Osteoblast (primary cell): ENCODE measurements around the gene KRT85. TPM values are rescaled to one million over a fixed set of nuclear protein-coding genes. Genes with fewer than 3 reads are reported as not detected.

ENCODE experiments used
- DNase-seq: peaks from one replicate; pipeline ENCODE4 v3.0.0; 2011; ENCODE audit warnings: low spot score, mixed read lengths; ENCODE audit not compliant: insufficient read length; ENCODE audit errors: missing footprints
- H2AFZ ChIP-seq: 2 replicates; pipeline ENCODE4 v1.6.0; 2011; ENCODE audit warnings: mild to moderate bottlenecking, low read length
- H3K27ac ChIP-seq: 2 replicates; pipeline ENCODE4 v1.5.1; 2011; ENCODE audit warnings: mild to moderate bottlenecking, low read depth, low read length, moderate library complexity
- H3K27me3 ChIP-seq: 2 replicates; pipeline ENCODE4 v1.6.0; 2012; ENCODE audit warnings: mild to moderate bottlenecking, control low read depth, inconsistent platforms, low read length, moderate library complexity; ENCODE audit not compliant: insufficient read depth
- H3K36me3 ChIP-seq: 2 replicates; pipeline ENCODE4 v1.5.1; 2011; ENCODE audit warnings: mild to moderate bottlenecking, low read length, control low read depth, moderate library complexity; ENCODE audit not compliant: insufficient read depth
- H3K4me1 ChIP-seq: 2 replicates; pipeline ENCODE4 v1.5.1; 2011; ENCODE audit warnings: mild to moderate bottlenecking, low read length, control low read depth, moderate library complexity; ENCODE audit not compliant: insufficient read depth
- H3K4me2 ChIP-seq: 2 replicates; pipeline ENCODE4 v1.6.0; 2011; ENCODE audit warnings: mild to moderate bottlenecking, low read length; ENCODE audit not compliant: insufficient read depth
- H3K4me3 ChIP-seq: fragments of 200-600 bp; sonication (generic); 3 replicates; pipeline ENCODE4 v1.5.1; 2012; ENCODE audit warnings: mild to moderate bottlenecking, low read length, inconsistent platforms; ENCODE audit not compliant: insufficient read depth
- H3K79me2 ChIP-seq: 2 replicates; pipeline ENCODE4 v1.6.0; 2012; ENCODE audit warnings: mild to moderate bottlenecking, low read length, control low read depth, inconsistent platforms; ENCODE audit not compliant: insufficient read depth
- H3K9me3 ChIP-seq: 2 replicates; pipeline ENCODE4 v1.5.1; 2011; ENCODE audit warnings: low read depth, low read length, control low read depth
- H4K20me1 ChIP-seq: 2 replicates; pipeline ENCODE4 v1.6.0; 2012; ENCODE audit warnings: mild to moderate bottlenecking, low read length, control low read depth; ENCODE audit not compliant: insufficient read depth
- total RNA-seq: library from RNA; depleted of rRNA; stranded (reverse); fragments of >200 nt; gene quantifications from 2 replicates; pipeline ENCODE4 v1.2.3, GENCODE V29; 2012
- TF ChIP-seq, protein P1 (sequence below): IDR thresholded peaks from 2 replicates; pipeline ENCODE4 v1.5.1; 2011; ENCODE audit warnings: mild to moderate bottlenecking, low read depth, low read length, moderate library complexity; ENCODE audit errors: extremely low read depth

KRT85 gene
- total RNA-seq, 1 donor = not detected

DNA sequence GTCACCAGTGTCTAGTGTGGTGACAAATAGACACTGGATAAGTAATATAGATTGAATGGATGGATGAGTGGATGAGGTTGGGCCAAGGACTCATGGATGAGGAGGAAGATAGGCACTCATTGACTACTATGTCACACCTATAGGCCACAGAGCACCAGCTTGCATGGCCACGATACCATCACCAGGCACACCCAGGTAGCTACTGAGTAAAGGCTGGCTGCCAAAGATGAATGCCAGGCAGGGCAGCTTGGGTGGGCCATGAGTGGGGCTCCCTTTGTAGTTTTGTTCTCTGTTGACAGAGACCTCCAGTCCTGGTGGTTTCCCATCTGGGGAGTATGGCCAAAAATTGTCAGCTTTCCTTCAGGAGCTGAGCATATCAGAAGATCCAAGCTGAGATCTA lies 34.9 kb downstream of the KRT85 start:
- Histone ChIP-seq H3K79me2 (no peaks in the 10 kb centered on the region), H3K4me2 (no peak overlapping the region), H3K9me3 (peaks cover 3% of the 10 kb centered on the region), H3K36me3 (no peaks in the 10 kb centered on the region), H4K20me1 (no peaks in the 10 kb centered on the region), H3K4me1 (peaks cover under 1% of the 10 kb centered on the region), H3K4me3 (no peak overlapping the region), H2AFZ (no peak overlapping the region), H3K27me3 (peaks cover 17% of the 10 kb centered on the region), H3K27ac (no peak overlapping the region)
- DNase-seq = peak; percentile 30
- TF ChIP-seq, protein P1, sequence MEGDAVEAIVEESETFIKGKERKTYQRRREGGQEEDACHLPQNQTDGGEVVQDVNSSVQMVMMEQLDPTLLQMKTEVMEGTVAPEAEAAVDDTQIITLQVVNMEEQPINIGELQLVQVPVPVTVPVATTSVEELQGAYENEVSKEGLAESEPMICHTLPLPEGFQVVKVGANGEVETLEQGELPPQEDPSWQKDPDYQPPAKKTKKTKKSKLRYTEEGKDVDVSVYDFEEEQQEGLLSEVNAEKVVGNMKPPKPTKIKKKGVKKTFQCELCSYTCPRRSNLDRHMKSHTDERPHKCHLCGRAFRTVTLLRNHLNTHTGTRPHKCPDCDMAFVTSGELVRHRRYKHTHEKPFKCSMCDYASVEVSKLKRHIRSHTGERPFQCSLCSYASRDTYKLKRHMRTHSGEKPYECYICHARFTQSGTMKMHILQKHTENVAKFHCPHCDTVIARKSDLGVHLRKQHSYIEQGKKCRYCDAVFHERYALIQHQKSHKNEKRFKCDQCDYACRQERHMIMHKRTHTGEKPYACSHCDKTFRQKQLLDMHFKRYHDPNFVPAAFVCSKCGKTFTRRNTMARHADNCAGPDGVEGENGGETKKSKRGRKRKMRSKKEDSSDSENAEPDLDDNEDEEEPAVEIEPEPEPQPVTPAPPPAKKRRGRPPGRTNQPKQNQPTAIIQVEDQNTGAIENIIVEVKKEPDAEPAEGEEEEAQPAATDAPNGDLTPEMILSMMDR = no peak

DNA sequence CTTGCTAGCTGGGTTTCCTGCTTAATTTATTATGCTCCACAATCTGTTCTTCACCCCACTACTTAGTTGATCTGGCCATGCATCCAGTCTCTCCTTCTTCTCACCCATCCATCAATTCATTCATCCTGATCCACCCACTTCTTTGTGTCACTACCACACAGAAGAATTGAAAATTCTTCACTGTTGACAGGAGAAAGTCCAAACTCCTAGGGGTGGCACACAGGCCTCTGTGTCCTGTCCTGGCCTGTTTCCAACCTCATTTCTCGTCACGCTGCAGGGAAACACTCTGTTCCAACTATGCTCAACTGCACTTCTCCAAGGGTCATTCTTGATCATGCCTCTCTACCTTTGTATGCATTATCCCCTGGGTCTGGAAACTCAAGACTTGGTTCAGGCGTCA lies 35.4 kb downstream of the KRT85 start:
- Histone ChIP-seq H3K4me3 (no peak overlapping the region), H3K79me2 (no peaks in the 10 kb centered on the region), H3K4me1 (peaks cover 3% of the 10 kb centered on the region), H3K9me3 (peaks cover 3% of the 10 kb centered on the region), H4K20me1 (no peaks in the 10 kb centered on the region), H3K4me2 (no peak overlapping the region), H2AFZ (no peak overlapping the region), H3K36me3 (no peaks in the 10 kb centered on the region), H3K27ac (no peak overlapping the region), H3K27me3 (peaks cover 17% of the 10 kb centered on the region)
- no peak for DNase-seq
- TF ChIP-seq, protein P1 = no peak

DNA sequence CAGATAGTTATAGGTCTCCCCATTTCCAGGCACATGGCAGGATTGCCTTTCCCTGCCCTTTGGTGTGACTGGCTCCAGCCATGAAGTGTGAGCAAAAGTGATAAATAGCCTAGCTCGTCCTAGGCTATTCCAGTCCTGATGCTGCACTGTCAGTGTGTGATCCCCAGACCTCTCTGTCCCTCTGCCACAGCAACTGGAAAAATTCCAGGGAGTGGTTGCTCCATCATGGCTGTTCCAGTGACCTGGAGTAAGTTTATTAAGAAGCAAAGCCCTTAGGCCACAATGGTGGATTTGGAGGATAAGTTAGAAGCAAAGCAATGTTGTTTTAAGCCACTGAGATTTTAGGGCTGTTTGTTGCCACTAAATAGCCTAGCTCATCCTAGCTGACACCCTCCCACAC lies 36.2 kb downstream of the KRT85 start:
- TF ChIP-seq, protein P1 = no peak
- Histone ChIP-seq H3K9me3 (peaks cover 3% of the 10 kb centered on the region), H3K36me3 (no peaks in the 10 kb centered on the region), H4K20me1 (no peaks in the 10 kb centered on the region), H3K4me2 (no peak overlapping the region), H3K4me3 (no peak overlapping the region), H3K27ac (no peak overlapping the region), H3K27me3 (peaks cover 17% of the 10 kb centered on the region), H3K4me1 (peaks cover 3% of the 10 kb centered on the region), H2AFZ (no peak overlapping the region), H3K79me2 (no peaks in the 10 kb centered on the region)
- DNase-seq = peak; percentile 41

DNA sequence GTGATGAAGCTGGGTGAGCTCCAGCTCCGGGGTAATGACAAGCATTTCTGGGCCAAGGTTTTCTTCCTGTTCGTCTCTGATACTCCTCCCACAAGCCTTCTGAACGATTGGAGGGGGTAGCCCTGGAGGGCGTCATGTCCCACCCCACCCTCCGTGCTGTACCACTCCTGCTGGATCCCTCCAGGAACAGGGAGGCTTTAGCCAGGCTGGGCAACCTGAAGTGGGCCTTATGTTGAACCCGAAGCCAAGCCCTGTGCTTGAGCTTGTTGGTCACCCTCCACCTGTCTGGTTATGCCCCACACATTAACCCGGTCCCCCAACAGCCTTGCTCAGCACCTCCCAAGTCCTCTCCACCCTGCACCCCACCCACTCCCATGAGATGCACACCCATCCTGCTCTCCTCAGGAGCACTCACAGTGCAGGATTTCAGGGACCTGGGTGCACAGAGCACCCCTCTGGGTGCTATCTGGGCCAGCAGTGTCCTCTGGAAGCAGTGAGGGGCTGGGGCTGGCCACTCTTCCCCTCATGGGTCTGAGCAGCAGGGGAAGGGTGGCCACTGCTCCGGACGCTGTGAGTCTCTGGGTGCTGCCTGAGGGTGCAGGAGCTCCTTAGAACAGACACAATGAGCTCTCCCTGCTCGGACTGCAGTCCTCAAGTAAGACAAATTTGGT lies 39.3 kb downstream of the KRT85 start:
- no peak overlapping the region for H3K27ac ChIP-seq
- H3K4me2 ChIP-seq = peak overlapping the region; percentile 61
- H4K20me1 ChIP-seq = no peaks in the 10 kb centered on the region
- peaks cover 8% of the 10 kb centered on the region for H3K27me3 ChIP-seq
- H3K4me1 ChIP-seq = peaks cover 3% of the 10 kb centered on the region
- H3K4me3 ChIP-seq = no peak overlapping the region
- H2AFZ ChIP-seq = no peak overlapping the region
- no peaks in the 10 kb centered on the region for H3K9me3 ChIP-seq
- no peaks in the 10 kb centered on the region for H3K79me2 ChIP-seq
- DNase-seq = no peak
- TF ChIP-seq, protein P1 = no peak
- H3K36me3 ChIP-seq = no peaks in the 10 kb centered on the region
